GM21786 (cell line): Measurements from ENCODE around the gene CAV1.

Experiments used
- ATAC-seq: cut with Tn5 transposase; IDR thresholded peaks from one replicate; pipeline ENCODE4 v1.9.1; 2021; ENCODE audit not compliant: unreplicated experiment

CAV1 gene

GRCh38 chr7:116529250-116529649 is 4.4 kb downstream of the CAV1 start:
- no peak for ATAC-seq

DNA sequence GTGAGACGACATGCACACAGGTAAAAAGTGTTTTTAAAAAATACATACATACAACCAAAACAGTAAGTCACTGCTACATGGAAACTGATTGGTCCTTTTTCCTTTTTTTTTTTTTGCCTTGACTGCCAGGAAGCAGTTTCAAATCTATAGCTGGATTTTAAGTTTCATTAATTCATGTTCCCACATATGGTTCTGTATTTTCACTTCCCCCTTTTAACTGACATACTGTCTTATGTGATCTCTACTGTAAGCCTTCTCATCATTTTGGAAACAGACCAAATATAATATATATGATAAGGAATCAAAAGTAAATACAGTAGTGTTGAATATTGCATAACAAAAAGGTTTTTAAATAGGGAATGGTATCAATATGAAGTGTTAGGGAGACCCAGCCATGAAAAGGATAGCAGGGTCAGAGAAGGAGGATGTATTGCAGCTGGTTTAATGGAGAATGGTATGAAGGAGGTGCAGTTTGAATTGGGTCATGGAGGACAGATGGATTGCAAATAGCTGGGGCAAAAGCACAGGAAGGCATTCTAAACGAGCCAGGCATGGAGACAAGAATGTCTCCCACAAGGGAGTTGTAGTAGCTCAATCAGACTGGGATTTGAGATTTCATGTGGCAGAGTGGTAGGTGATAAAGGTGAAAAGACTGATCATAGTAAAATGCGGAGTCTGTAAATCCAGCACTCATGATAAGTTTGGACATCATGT is 5.4 kb downstream of the CAV1 start:
- ATAC-seq, result no peak

DNA sequence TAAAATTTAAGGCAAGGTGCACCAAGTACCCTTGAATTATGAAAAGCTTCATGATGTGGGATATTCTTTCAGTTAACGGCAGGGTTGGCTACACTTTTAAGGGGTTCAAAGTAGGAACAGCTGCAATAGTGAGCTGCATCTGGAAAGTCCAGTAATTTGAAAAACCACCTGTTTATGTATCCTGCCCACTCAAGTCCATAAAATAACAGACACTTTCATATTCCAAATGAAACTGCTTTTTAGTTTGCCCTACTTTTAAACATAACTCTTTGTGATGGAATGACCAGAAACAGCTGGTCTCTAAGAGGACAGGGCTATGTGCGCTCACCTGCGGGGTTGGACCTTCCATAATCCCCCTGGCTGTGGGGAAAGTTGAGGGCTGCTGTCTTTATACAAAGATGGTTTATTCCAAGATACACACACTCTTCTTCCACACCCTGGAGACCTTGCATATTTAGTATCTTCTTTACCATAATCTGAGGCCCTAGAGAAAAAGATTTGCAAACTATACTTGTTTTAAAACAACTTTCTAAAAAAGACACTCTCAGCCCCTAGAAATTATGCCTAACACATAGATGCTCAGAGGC is 7.4 kb downstream of the CAV1 start:
- ATAC-seq, result no peak

DNA sequence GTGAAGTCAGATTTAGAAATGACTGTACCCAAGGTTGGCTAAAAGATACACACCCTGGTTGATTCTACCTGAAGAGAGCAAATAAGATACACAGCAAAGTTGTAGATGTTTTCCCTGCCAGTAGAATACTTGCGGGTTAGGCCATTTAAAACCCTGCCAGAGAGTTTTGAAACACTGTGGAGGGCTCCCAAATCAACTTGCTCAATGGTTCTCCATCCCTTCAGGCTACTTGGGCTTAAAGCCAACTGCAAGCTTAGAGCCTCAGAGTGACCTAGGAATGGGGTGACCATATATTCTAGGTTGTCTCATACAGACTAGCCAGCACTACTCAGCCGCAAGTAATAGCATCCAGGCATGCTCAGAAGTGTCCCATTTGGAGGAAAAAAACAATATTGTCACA is 10.0 kb downstream of the CAV1 start:
- ATAC-seq, result no peak

DNA sequence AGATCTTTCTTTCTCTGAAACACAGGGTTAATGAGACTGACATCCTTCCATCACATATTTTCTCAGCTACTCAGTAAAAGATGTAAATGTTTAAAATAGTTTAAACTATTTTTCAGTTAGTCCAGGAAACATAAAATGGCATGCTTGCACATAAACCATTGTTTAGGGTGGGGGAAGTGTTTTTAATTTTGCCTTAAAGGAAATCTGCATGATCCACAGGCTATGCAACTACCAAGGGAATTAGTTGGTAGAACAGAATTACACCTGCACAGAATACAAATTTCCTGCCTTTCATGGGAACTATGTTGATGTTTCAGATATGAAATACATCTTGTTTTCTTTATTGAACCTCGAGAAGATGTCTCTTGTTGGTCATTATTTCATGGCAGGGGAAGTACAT is 10.6 kb downstream of the CAV1 start:
- ATAC-seq, result no peak

GRCh38 chr7:116538138-116538537 is 13.3 kb downstream of the CAV1 start:
- no peak for ATAC-seq

DNA sequence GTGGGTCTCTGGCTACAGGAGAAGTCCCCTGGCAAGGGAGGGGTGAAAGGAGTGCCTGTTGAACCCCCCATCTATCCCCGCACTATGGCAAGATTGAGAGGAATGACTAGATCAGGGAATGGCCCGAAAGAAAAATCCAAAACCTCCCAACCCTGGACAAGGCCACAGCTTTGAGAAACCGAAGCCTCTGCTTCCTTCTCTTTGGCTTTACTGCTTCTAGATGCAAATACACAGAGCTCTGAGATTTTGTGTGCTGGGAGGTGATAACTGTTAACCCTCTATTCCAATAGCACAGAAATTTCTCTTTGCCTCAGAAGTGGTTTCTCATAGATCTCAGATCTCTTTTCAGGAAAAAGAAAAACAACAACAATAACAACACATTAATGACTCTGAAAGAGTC is 15.0 kb downstream of the CAV1 start:
- ATAC-seq, result no peak

GRCh38 chr7:116540743-116541142 is 15.9 kb downstream of the CAV1 start:
- no peak for ATAC-seq

DNA sequence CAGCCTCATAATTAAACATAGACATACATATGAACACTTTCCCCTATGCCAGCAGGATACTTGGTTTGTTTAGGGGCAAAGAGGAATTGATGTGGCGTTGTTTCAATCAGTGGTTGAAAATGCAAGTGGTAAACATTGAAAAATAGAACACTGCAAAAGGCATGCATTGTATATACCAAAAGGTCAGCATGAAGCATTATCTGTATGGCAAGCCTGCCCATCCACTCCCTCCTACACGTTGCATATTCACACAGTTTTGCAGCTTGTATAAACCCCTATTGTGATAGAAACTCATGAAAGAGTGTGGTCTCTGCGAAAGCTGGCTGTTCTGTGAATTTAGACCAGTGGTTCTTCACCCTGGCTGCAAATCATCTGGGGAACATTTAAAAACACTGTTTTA is 17.1 kb downstream of the CAV1 start:
- no peak for ATAC-seq

- ATAC-seq, result no peak
Observed at GRCh38 chr7:116542618-116543017, 17.8 kb downstream of the CAV1 start.

DNA sequence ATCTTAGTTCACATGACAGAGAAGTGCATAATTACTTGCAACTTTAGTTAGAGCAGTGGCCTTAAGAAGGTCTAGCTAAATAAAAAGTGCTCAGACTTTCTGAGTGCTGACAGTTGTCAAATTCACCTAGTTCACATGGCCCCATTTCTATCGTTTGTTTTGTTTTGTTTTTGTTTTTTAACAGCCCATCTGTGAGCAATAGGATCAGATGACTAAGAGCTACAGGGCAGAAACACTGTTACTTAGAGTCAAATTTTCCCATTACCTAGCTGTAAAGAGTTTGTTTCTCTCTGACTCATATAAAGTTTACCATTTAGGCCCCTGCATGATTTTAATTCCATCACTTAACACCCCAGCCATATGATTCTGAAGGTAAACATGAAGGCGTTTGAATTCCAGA is 18.8 kb downstream of the CAV1 start:
- no peak for ATAC-seq

DNA sequence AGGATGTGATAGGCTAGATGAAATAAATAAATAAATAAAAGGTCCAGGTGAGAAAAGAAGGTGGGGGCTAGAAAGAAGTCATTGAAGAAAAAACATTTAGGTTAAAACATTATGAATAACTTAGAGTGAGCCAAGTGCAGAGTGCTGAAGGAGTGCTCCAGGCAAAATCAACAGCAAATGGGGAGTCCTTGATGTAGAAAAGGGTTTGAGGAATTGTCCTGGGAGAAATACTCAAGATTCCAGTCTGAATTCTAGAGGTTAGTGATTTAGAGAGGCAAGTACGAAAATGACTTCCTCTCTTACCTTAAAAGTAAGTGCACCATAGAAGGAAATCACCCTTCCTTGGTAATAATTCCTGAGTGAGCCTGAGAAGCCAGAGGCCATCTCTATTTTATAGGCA is 19.7 kb downstream of the CAV1 start:
- ATAC-seq, result no peak

- ATAC-seq, result no peak
Observed at GRCh38 chr7:116545411-116545993, 20.7 kb downstream of the CAV1 start.

DNA sequence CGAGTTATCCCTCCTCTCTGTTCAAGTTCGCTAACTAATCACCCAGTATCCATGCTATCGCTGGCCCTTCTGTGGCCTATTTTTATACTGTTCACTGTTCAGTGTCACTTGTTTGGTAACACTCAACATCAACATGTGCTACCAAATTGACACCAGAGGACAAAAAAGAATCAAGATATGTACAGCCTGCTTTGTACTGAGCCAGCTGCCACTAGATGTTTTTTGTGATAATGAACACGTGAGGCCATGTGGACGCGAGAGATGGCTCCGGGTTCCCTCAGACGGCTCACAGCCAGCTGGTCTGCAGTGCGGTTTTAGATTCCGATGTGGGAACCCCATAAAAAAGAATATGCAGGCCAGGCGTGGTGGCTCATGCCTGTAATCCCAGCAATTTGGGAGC is 21.2 kb downstream of the CAV1 start:
- no peak for ATAC-seq

DNA sequence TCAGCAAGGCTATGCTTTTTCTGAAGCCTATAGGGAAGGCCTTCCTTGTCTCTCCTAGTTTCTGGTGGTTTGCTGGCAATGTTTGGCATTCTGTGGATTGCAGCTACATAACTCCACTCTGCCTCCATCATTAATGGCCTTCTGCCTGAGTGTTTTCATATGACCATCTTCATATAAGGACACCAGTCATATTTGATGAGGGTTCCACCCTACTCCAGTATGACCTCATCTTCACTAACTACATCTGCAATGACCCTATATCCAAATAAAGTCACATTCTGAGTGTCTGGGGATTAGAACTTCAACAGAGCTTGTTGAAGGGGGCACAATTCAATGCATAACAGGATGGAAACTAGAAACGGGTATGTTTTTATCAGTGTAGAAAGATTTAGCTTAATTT is 22.1 kb downstream of the CAV1 start:
- ATAC-seq, result no peak

- no peak for ATAC-seq
Observed at GRCh38 chr7:116547347-116547746, 22.5 kb downstream of the CAV1 start.

DNA sequence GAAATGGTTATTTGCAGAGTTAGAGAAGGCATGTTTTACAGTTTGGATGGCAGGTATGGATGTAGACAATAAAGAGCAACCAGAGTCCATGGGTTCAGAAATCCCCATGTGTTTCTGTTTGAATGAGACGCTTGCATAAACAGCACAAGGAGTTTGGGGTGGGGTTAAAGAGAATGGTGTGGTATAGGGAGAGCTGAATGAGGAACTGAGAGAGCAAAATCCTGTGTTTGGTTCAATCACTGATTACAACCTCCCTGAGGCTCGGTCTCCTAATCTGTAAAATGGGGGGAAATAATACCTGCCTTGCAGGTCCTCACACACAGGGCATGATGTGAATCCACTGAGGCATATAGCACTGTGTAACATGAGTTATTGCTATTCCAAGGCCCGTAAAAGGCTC is 23.7 kb downstream of the CAV1 start:
- peak; percentile 76 for ATAC-seq

DNA sequence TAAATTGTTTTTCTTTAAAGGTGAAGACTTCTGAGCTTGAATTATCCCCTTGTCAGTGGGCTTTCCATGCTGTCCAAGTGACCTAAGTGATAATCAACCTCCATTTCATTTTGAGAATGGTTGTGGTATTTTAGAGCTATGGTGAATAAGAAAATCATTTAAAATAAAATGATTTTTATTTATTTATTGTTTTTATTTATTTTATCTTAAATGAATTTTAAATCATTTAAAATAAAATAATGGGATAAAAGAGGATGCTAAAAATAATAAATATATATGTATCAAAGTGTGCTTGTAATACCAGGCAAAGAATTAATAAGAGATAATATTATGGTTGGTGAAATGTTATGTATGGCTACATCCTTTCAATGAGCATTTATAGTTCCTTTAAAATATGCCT is 24.5 kb downstream of the CAV1 start:
- ATAC-seq, result no peak

DNA sequence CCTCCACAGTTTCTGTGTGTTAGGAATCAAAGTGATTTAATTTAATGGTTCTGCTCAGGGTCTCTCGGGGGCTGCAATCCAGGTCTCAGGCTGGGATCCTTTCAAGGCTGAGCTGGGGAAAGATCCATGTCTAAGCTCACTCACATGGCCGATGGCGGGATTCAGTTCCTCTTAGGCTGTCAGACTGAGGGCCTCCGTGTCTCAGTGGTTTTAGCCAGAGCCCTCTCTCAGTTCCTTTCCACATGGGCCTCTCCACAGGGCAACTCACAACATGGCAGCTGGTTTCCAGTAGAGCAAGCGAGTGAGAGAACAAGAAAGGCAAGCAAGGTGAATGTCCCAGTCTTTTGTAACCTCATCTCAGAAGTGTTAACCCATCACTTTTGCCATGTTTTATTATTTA is 26.9 kb downstream of the CAV1 start:
- ATAC-seq, result no peak

GRCh38 chr7:116552602-116553001 is 27.8 kb downstream of the CAV1 start:
- no peak for ATAC-seq

GRCh38 chr7:116553168-116553964 is 28.5 kb downstream of the CAV1 start:
- no peak for ATAC-seq

DNA sequence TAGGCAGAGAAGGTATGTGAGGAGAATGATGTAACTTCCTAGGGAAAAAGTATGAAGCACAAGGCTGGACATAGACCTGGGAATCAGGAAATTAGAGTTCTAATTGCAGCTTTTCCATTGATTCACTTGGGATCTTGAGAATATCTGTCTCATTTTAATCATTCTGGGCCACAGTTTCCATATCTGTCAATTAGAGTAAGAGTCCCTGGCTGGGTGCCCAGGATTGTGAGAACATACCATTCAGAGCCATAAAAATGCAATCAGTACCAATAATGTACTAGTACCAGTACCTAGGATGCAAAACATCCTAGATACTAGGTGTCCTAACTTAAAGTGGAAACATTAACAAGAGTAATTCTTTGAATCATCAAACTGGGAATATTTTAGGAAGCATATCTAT is 29.6 kb downstream of the CAV1 start:
- ATAC-seq, result no peak
